ENCODE data around the gene DIS3L2. TPM values are rescaled to one million over a fixed set of nuclear protein-coding genes. Genes with fewer than 3 reads are reported as not detected.
A peak's percentile ranks its signal among the peaks of the same experiment; 100 is the strongest.

DIS3L2 gene
- total RNA-seq, result 10 to 100 TPM; 22.6 to 32.3 TPM

- no peak for TF ChIP-seq CTCF (IDR thresholded peaks at IDR 0.05)
These were observed at the start of gene DIS3L2 for GRCh38 chr2:231961349-231962166. DIS3L2 (plus strand) TSS chr2:231961713; CDS start chr2:232014928, 53,215 bp downstream.

GRCh38 chr2:231914077-231914690, 47.3 kb upstream of the DIS3L2 start:
- Histone ChIP-seq H3K27ac (no peak overlapping the region), H3K9ac (ENCODE audit: low read depth in 2 of 2, low read length in 2 of 2) (no peak overlapping the region), H3K27me3 (no peaks in the 10 kb centered on the region), H3K4me1 (no peaks in the 10 kb centered on the region), H3K36me3 (no peaks in the 10 kb centered on the region), H3K9me3 (no peaks in the 10 kb centered on the region), H3K4me3 (no peak overlapping the region)
- DNase-seq, result no peak
- no peak for TF ChIP-seq CTCF (IDR thresholded peaks at IDR 0.05)
- intact Hi-C loops (cut with DNase I), result no loop called here

More at GRCh38 chr2:231961349-231962166, at the start of gene DIS3L2:
- no peaks in the 10 kb centered on the region for H3K9me3 ChIP-seq
- no peaks in the 10 kb centered on the region for H3K36me3 ChIP-seq
- intact Hi-C loops (cut with DNase I), result no loop called here
- peak within 1 kb of the TSS; percentile 70 for H3K27ac ChIP-seq
- no peaks in the 10 kb centered on the region for H3K27me3 ChIP-seq
- DNase-seq, result peak; percentile 85
- no peaks in the 10 kb centered on the region for H3K4me1 ChIP-seq
- peak within 1 kb of the TSS; percentile 63 to 91 for H3K9ac ChIP-seq (ENCODE audit: low read depth in 2 of 2, low read length in 2 of 2)
- H3K4me3 ChIP-seq, result peak within 1 kb of the TSS; percentile 93

GRCh38 chr2:231917280-231918066, 44.0 kb upstream of the DIS3L2 start:
- intact Hi-C loops (cut with DNase I), result no loop called here
- DNase-seq, result no peak
- H3K9me3 ChIP-seq, result no peaks in the 10 kb centered on the region
- H3K27me3 ChIP-seq, result no peaks in the 10 kb centered on the region
- H3K4me1 ChIP-seq, result no peaks in the 10 kb centered on the region
- no peak overlapping the region for H3K9ac ChIP-seq (ENCODE audit: low read depth in 2 of 2, low read length in 2 of 2)
- TF ChIP-seq CTCF (IDR thresholded peaks at IDR 0.05), result no peak
- no peak overlapping the region for H3K27ac ChIP-seq
- no peak overlapping the region for H3K4me3 ChIP-seq
- no peaks in the 10 kb centered on the region for H3K36me3 ChIP-seq

GRCh38 chr2:231918501-231919330, 42.8 kb upstream of the DIS3L2 start:
- no peak for DNase-seq
- H3K4me1 ChIP-seq, result no peaks in the 10 kb centered on the region
- no peak for TF ChIP-seq CTCF (IDR thresholded peaks at IDR 0.05)
- H3K4me3 ChIP-seq, result no peak overlapping the region
- no peaks in the 10 kb centered on the region for H3K36me3 ChIP-seq
- H3K9ac ChIP-seq (ENCODE audit: low read depth in 2 of 2, low read length in 2 of 2), result no peak overlapping the region
- intact Hi-C loops (cut with DNase I), result no loop called here
- H3K27ac ChIP-seq, result no peak overlapping the region
- H3K27me3 ChIP-seq, result no peaks in the 10 kb centered on the region
- H3K9me3 ChIP-seq, result no peaks in the 10 kb centered on the region
